OCI-LY1 (cell line): ENCODE measurements around the gene DHX36.

Source experiments
- H2AFZ ChIP-seq: fragments of 200-600 bp; sonication (generic), shearing (Covaris generic); 2 replicates; pipeline ENCODE4 v1.6.0; 2014; ENCODE audit warnings: antibody characterized with exemption, mild to moderate bottlenecking, low read length
- H3F3A ChIP-seq: fragments of 200-600 bp; sonication (generic), shearing (Covaris generic); 2 replicates; pipeline ENCODE4 v1.6.0; 2014; ENCODE audit warnings: mild to moderate bottlenecking, antibody characterized with exemption, low read length, moderate library complexity; ENCODE audit not compliant: insufficient read depth
- H3K27ac ChIP-seq: fragments of 200-600 bp; sonication (generic); 2 replicates; pipeline ENCODE4 v1.5.1; 2014; ENCODE audit warnings: low read length, mixed run types, mild to moderate bottlenecking, low read depth; ENCODE audit not compliant: poor library complexity, severe bottlenecking
- H3K27me3 ChIP-seq: fragments of 200-600 bp; sonication (generic); 2 replicates; pipeline ENCODE4 v1.6.0; 2014; ENCODE audit warnings: antibody characterized with exemption, mild to moderate bottlenecking, low read length, moderate library complexity; ENCODE audit not compliant: insufficient read depth
- H3K36me3 ChIP-seq: fragments of 200-600 bp; sonication (generic); 2 replicates; pipeline ENCODE4 v1.6.1; 2014; ENCODE audit warnings: mild to moderate bottlenecking, antibody characterized with exemption, low read length, moderate library complexity, mixed read lengths; ENCODE audit not compliant: insufficient read depth
- H3K4me1 ChIP-seq: fragments of 200-600 bp; sonication (generic); 2 replicates; pipeline ENCODE4 v1.5.1; 2014; ENCODE audit warnings: mild to moderate bottlenecking, low read length, moderate library complexity; ENCODE audit not compliant: insufficient read depth, severe bottlenecking
- H3K4me2 ChIP-seq: fragments of 200-600 bp; sonication (generic), shearing (Covaris generic); 2 replicates; pipeline ENCODE4 v1.6.1; 2014; ENCODE audit warnings: low read length
- H3K4me3 ChIP-seq: fragments of 200-600 bp; sonication (generic); 2 replicates; pipeline ENCODE4 v1.5.1; 2014; ENCODE audit warnings: low read length, low read depth, mild to moderate bottlenecking, mixed read lengths; ENCODE audit not compliant: poor library complexity, severe bottlenecking
- H3K79me2 ChIP-seq: fragments of 200-600 bp; shearing (Covaris generic); 2 replicates; pipeline ENCODE4 v1.6.1; 2016; ENCODE audit warnings: mixed run types, low read length, mixed read lengths; ENCODE audit not compliant: insufficient read depth
- H3K9ac ChIP-seq: fragments of 200-600 bp; sonication (generic), shearing (Covaris generic); 2 replicates; pipeline ENCODE4 v1.6.1; 2014; ENCODE audit warnings: mild to moderate bottlenecking, low read length, mixed read lengths
- H3K9me2 ChIP-seq: fragments of 200-600 bp; sonication (generic), shearing (Covaris generic); 2 replicates; pipeline ENCODE4 v1.6.1; 2014; ENCODE audit warnings: low read depth, mild to moderate bottlenecking, low read length, mixed read lengths
- H3K9me3 ChIP-seq: fragments of 200-600 bp; shearing (Covaris generic); 2 replicates; pipeline ENCODE4 v1.6.1; 2014; ENCODE audit warnings: low read length, mixed read lengths
- H4K20me1 ChIP-seq: fragments of 200-600 bp; sonication (generic), shearing (Covaris generic); 2 replicates; pipeline ENCODE4 v1.6.0; 2016; ENCODE audit warnings: mild to moderate bottlenecking, low read length; ENCODE audit not compliant: insufficient read depth
- CTCF ChIP-seq: fragments of 200-600 bp; sonication (generic), shearing (Covaris generic); IDR thresholded peaks from 2 replicates; pipeline ENCODE4 v1.5.1; 2017; ENCODE audit warnings: mild to moderate bottlenecking, antibody characterized with exemption, low read length, moderate library complexity, mixed read lengths
- EZH2 ChIP-seq: fragments of 200-600 bp; sonication (generic), shearing (Covaris generic); IDR thresholded peaks from 2 replicates; pipeline ENCODE4 v1.8.0; 2017; ENCODE audit warnings: borderline replicate concordance, mixed run types, mild to moderate bottlenecking, antibody characterized with exemption, low read length, moderate library complexity, mixed read lengths

DHX36 gene

GRCh38 chr3:154316974-154317767 is 7.1 kb downstream of the DHX36 start:
- Histone ChIP-seq H3K4me1 (peaks cover 38% of the 10 kb centered on the region), H2AFZ (no peak overlapping the region), H3K27ac (no peak overlapping the region), H3K9me3 (peaks cover 4% of the 10 kb centered on the region; the same call in 1 of the 2 replicates), H3F3A (no peaks in the 10 kb centered on the region), H3K36me3 (peaks cover 95% of the 10 kb centered on the region), H3K4me2 (no peak overlapping the region), H3K4me3 (no peak overlapping the region), H3K79me2 (peaks cover 71% of the 10 kb centered on the region), H3K9me2 (no peaks in the 10 kb centered on the region), H4K20me1 (peaks cover 5% of the 10 kb centered on the region; the same call in 1 of the 2 replicates), H3K27me3 (no peaks in the 10 kb centered on the region), H3K9ac (no peak overlapping the region)
- TF ChIP-seq EZH2 (no peak), CTCF (no peak)

- Histone ChIP-seq H4K20me1 (peaks cover 5% of the 10 kb centered on the region; the same call in 1 of the 2 replicates), H3K79me2 (peaks cover 41% of the 10 kb centered on the region), H3K36me3 (peaks cover 88% of the 10 kb centered on the region)
These were observed 10.1 kb downstream of the DHX36 start for GRCh38 chr3:154314152-154314551.

GRCh38 chr3:154310840-154311239 is 13.4 kb downstream of the DHX36 start:
- Histone ChIP-seq H3K9me3 (no peaks in the 10 kb centered on the region), H3K79me2 (peaks cover 8% of the 10 kb centered on the region), H3K27ac (no peak overlapping the region), H3K4me2 (no peak overlapping the region), H2AFZ (no peak overlapping the region), H3K9me2 (no peaks in the 10 kb centered on the region), H3K36me3 (peaks cover 88% of the 10 kb centered on the region), H3F3A (no peaks in the 10 kb centered on the region), H3K9ac (no peak overlapping the region), H3K27me3 (no peaks in the 10 kb centered on the region), H3K4me3 (no peak overlapping the region), H3K4me1 (no peaks in the 10 kb centered on the region), H4K20me1 (no peaks in the 10 kb centered on the region)
- TF ChIP-seq CTCF (no peak), EZH2 (no peak)

More at GRCh38 chr3:154314152-154314551, 10.1 kb downstream of the DHX36 start:
- Histone ChIP-seq H3K4me3 (no peak overlapping the region), H2AFZ (no peak overlapping the region), H3K27ac (no peak overlapping the region), H3K4me1 (peaks cover 9% of the 10 kb centered on the region), H3K27me3 (no peaks in the 10 kb centered on the region), H3K9me3 (no peaks in the 10 kb centered on the region), H3K4me2 (no peak overlapping the region), H3K9me2 (no peaks in the 10 kb centered on the region), H3F3A (no peaks in the 10 kb centered on the region), H3K9ac (no peak overlapping the region)
- TF ChIP-seq CTCF (peak; percentile 10; the same call in 1 of the 2 replicates), EZH2 (no peak)
